SK-N-SH treated with all-trans-retinoic acid at 6 μM for 48 hours (cell line): ENCODE measurements around the gene MAB21L4.

ENCODE experiments used
- ATAC-seq: fragments of 200-7000 bp; cut with Tn5 transposase; 3 replicates; pipeline ENCODE4 v1.9.1; 2020; ENCODE audit warnings: mild to moderate bottlenecking, moderate library complexity
- ARNTL ChIP-seq: fragments of 450-650 bp; formaldehyde crosslinking; IDR thresholded peaks from 2 replicates; pipeline ENCODE4 v1.5.0; 2020; ENCODE audit warnings: low read depth, mild to moderate bottlenecking, moderate library complexity, borderline replicate concordance
- CSDC2 ChIP-seq: fragments of 250-450 bp; sonication (Bioruptor Pico); IDR thresholded peaks from 2 replicates; pipeline ENCODE4 v1.5.0; 2020; ENCODE audit warnings: mild to moderate bottlenecking, moderate library complexity
- ESRRG ChIP-seq: fragments of 250-450 bp; sonication (Bioruptor Pico); IDR thresholded peaks from 2 replicates; pipeline ENCODE4 v1.6.1; 2021; ENCODE audit warnings: mild to moderate bottlenecking
- GLIS3 ChIP-seq: fragments of 250-450 bp; sonication (Bioruptor Pico); IDR thresholded peaks from 2 replicates; pipeline ENCODE4 v1.5.0; 2020; ENCODE audit warnings: mild to moderate bottlenecking, moderate library complexity
- ISL1 ChIP-seq: fragments of 250-450 bp; sonication (Bioruptor Pico); IDR thresholded peaks from 2 replicates; pipeline ENCODE4 v2.1.2; 2022; ENCODE audit warnings: mild to moderate bottlenecking, moderate library complexity
- OSR1 ChIP-seq: fragments of 250-450 bp; sonication (Bioruptor Pico); IDR thresholded peaks from 2 replicates; pipeline ENCODE4 v1.8.0; 2022; ENCODE audit warnings: moderate library complexity, mild to moderate bottlenecking, inconsistent platforms
- PPARA ChIP-seq: fragments of 250-450 bp; sonication (Bioruptor Pico); IDR thresholded peaks from 2 replicates; pipeline ENCODE4 v1.5.0; 2020; ENCODE audit warnings: mild to moderate bottlenecking, borderline replicate concordance
- RARB ChIP-seq: fragments of 250-450 bp; sonication (Bioruptor Pico); IDR thresholded peaks from 2 replicates; pipeline ENCODE4 v1.8.0; 2021; ENCODE audit warnings: mild to moderate bottlenecking, moderate library complexity
- SNAI2 ChIP-seq: fragments of 250-450 bp; sonication (Bioruptor Pico); IDR thresholded peaks from 2 replicates; pipeline ENCODE4 v1.5.0; 2020; ENCODE audit warnings: mild to moderate bottlenecking, moderate library complexity
- TCF4 ChIP-seq: fragments of 250-450 bp; sonication (Bioruptor Pico); IDR thresholded peaks from 2 replicates; pipeline ENCODE4 v1.8.0; 2021; ENCODE audit warnings: mild to moderate bottlenecking, moderate library complexity, borderline replicate concordance
- TOX ChIP-seq: fragments of 250-450 bp; sonication (Bioruptor Pico); IDR thresholded peaks from 2 replicates; pipeline ENCODE4 v1.8.0; 2021; ENCODE audit warnings: mild to moderate bottlenecking, moderate library complexity, borderline replicate concordance
- ZC3H10 ChIP-seq: fragments of 250-450 bp; sonication (Bioruptor Pico); IDR thresholded peaks from 2 replicates; pipeline ENCODE4 v1.5.1; 2021; ENCODE audit warnings: mild to moderate bottlenecking, moderate library complexity
- ZFP3 ChIP-seq: fragments of 250-450 bp; sonication (Bioruptor Pico); IDR thresholded peaks from 2 replicates; pipeline ENCODE4 v1.5.0; 2020; ENCODE audit warnings: mild to moderate bottlenecking, moderate library complexity
- ZFP30 ChIP-seq: fragments of 450-650 bp; formaldehyde crosslinking; IDR thresholded peaks from 2 replicates; pipeline ENCODE4 v1.5.0; 2022; ENCODE audit warnings: mild to moderate bottlenecking, moderate library complexity
- ZNF565 ChIP-seq: fragments of 450-650 bp; formaldehyde crosslinking; conservative IDR thresholded peaks from 2 replicates; pipeline ENCODE4 v1.5.0; 2020; ENCODE audit warnings: low read depth, mild to moderate bottlenecking, moderate library complexity
- ZNF70 ChIP-seq: fragments of 450-650 bp; formaldehyde crosslinking; IDR thresholded peaks from 2 replicates; pipeline ENCODE4 v1.5.0; 2020; ENCODE audit warnings: mild to moderate bottlenecking, moderate library complexity
- ZNF8 ChIP-seq: fragments of 450-650 bp; formaldehyde crosslinking; IDR thresholded peaks from 2 replicates; pipeline ENCODE4 v1.5.0; 2020; ENCODE audit warnings: mild to moderate bottlenecking, moderate library complexity
- TF ChIP-seq, protein P1 (sequence below): fragments of 250-450 bp; sonication (Bioruptor Pico); IDR thresholded peaks from 2 replicates; pipeline ENCODE4 v1.8.0; 2020; ENCODE audit warnings: mild to moderate bottlenecking, moderate library complexity, borderline replicate concordance
- TF ChIP-seq, protein P2 (sequence below): fragments of 250-450 bp; sonication (Bioruptor Pico); IDR thresholded peaks from 2 replicates; pipeline ENCODE4 v1.5.0; 2020; ENCODE audit warnings: mild to moderate bottlenecking, moderate library complexity
- TF ChIP-seq, protein P3 (sequence below): fragments of 250-450 bp; sonication (Bioruptor Pico); IDR thresholded peaks from 2 replicates; pipeline ENCODE4 v1.5.1; 2020; ENCODE audit warnings: low read depth, mild to moderate bottlenecking, moderate library complexity
- TF ChIP-seq, protein P4 (sequence below): fragments of 250-450 bp; sonication (Bioruptor Pico); IDR thresholded peaks from 2 replicates; pipeline ENCODE4 v1.5.1; 2021; ENCODE audit warnings: mild to moderate bottlenecking, moderate library complexity

Gene MAB21L4

DNA sequence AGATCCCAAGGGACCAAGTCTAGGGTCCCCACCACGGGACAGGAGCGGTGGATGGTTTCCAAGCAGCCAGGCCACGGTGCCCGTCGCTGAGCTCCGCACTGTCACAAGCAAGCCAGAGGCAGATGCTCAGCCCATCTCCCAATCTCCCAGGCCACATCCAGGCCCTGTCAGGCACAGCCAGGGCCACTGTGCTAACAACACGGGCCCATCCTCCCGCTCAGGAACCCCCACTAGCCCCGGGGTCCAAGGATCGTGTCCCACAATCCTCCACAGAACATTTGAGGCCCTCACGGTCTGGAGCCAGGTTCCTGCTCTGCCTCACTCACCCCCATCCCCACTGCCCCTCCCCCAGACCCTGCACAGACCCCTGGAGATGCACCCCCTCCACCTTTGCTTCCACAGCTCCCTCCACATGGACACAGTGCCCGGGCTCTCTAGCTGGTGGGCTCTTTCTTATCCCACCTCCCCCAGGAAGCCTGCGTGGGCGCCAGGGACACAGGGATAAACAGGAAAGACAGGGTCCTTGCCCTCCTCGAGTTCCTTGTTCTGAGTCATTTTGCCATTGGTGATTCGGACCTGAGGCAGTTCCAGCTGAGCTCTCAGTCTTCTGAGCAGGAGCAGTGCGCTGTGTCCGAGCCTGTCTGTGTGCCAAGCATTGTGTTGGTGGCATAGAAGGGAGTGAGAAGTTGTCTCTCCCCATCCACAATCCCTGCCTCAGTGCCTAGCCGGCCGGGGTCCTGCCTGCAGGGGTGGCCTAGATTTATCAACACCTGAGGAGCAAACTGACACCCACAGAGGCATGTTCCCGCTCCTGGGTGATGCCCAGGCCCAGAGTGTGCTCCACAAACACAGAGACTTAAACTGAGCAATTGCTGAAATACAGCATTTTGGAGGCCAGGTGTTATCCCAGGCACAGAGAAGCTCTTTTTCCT, 17.2 kb upstream of the MAB21L4 start:
- TF ChIP-seq ISL1 (no peak), TCF4 (CRISPR knock-in tag) (no peak), TOX (CRISPR knock-in tag) (no peak), ZC3H10 (CRISPR knock-in tag) (no peak), ARNTL (CRISPR knock-in tag) (no peak), PPARA (CRISPR knock-in tag) (no peak), ZNF70 (no peak), ZFP3 (no peak), ZFP30 (no peak), RARB (CRISPR knock-in tag) (no peak), ZNF565 (CRISPR knock-in tag) (no peak), SNAI2 (CRISPR knock-in tag) (no peak), OSR1 (CRISPR knock-in tag) (no peak)
- TF ChIP-seq, protein P1, sequence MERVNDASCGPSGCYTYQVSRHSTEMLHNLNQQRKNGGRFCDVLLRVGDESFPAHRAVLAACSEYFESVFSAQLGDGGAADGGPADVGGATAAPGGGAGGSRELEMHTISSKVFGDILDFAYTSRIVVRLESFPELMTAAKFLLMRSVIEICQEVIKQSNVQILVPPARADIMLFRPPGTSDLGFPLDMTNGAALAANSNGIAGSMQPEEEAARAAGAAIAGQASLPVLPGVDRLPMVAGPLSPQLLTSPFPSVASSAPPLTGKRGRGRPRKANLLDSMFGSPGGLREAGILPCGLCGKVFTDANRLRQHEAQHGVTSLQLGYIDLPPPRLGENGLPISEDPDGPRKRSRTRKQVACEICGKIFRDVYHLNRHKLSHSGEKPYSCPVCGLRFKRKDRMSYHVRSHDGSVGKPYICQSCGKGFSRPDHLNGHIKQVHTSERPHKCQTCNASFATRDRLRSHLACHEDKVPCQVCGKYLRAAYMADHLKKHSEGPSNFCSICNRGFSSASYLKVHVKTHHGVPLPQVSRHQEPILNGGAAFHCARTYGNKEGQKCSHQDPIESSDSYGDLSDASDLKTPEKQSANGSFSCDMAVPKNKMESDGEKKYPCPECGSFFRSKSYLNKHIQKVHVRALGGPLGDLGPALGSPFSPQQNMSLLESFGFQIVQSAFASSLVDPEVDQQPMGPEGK (CRISPR knock-in tag) = no peak
- no peak for ATAC-seq

DNA sequence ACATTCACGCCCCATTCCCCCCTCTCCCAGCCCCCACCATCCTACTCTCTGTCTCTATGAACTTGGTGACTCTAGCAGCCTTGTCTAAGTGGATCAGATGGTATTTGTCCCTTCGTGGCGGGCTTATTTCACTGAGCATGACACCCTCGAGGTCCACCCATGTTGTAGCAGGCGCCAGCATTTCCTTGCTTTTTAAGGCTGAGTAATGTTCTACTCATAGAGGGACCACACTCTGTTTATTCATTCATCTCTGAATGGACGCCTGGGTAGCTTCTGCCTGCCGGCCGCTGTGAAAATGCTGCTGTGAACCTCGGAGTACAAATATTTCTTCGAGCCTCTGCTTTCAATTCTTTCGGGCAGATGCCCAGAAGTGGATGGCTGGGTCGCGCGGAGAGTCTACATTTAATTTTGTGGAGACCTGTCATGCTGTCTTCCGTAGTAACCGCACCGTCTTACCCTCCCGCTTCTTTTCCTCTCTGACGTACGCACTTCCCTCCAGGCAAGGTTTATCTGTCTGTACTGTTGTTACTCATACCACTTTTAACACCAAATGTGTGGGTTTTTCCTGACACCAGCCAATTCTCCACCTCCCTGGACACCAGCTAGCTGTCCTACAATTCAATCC, 15.8 kb upstream of the MAB21L4 start:
- ATAC-seq = no peak
- TF ChIP-seq SNAI2 (CRISPR knock-in tag) = no peak
- no peak for TF ChIP-seq CSDC2 (CRISPR knock-in tag)
- no peak for TF ChIP-seq TCF4 (CRISPR knock-in tag)
- no peak for TF ChIP-seq ESRRG (CRISPR knock-in tag)
- TF ChIP-seq, protein P2, sequence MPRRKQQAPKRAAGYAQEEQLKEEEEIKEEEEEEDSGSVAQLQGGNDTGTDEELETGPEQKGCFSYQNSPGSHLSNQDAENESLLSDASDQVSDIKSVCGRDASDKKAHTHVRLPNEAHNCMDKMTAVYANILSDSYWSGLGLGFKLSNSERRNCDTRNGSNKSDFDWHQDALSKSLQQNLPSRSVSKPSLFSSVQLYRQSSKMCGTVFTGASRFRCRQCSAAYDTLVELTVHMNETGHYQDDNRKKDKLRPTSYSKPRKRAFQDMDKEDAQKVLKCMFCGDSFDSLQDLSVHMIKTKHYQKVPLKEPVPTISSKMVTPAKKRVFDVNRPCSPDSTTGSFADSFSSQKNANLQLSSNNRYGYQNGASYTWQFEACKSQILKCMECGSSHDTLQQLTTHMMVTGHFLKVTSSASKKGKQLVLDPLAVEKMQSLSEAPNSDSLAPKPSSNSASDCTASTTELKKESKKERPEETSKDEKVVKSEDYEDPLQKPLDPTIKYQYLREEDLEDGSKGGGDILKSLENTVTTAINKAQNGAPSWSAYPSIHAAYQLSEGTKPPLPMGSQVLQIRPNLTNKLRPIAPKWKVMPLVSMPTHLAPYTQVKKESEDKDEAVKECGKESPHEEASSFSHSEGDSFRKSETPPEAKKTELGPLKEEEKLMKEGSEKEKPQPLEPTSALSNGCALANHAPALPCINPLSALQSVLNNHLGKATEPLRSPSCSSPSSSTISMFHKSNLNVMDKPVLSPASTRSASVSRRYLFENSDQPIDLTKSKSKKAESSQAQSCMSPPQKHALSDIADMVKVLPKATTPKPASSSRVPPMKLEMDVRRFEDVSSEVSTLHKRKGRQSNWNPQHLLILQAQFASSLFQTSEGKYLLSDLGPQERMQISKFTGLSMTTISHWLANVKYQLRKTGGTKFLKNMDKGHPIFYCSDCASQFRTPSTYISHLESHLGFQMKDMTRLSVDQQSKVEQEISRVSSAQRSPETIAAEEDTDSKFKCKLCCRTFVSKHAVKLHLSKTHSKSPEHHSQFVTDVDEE (CRISPR knock-in tag) = no peak
- TF ChIP-seq ZFP30 = no peak
- TF ChIP-seq GLIS3 (CRISPR knock-in tag) = no peak
- no peak for TF ChIP-seq ZNF565 (CRISPR knock-in tag)
- TF ChIP-seq, protein P3, sequence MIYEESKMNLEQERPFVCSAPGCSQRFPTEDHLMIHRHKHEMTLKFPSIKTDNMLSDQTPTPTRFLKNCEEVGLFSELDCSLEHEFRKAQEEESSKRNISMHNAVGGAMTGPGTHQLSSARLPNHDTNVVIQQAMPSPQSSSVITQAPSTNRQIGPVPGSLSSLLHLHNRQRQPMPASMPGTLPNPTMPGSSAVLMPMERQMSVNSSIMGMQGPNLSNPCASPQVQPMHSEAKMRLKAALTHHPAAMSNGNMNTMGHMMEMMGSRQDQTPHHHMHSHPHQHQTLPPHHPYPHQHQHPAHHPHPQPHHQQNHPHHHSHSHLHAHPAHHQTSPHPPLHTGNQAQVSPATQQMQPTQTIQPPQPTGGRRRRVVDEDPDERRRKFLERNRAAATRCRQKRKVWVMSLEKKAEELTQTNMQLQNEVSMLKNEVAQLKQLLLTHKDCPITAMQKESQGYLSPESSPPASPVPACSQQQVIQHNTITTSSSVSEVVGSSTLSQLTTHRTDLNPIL (CRISPR knock-in tag) = no peak
- TF ChIP-seq, protein P4, sequence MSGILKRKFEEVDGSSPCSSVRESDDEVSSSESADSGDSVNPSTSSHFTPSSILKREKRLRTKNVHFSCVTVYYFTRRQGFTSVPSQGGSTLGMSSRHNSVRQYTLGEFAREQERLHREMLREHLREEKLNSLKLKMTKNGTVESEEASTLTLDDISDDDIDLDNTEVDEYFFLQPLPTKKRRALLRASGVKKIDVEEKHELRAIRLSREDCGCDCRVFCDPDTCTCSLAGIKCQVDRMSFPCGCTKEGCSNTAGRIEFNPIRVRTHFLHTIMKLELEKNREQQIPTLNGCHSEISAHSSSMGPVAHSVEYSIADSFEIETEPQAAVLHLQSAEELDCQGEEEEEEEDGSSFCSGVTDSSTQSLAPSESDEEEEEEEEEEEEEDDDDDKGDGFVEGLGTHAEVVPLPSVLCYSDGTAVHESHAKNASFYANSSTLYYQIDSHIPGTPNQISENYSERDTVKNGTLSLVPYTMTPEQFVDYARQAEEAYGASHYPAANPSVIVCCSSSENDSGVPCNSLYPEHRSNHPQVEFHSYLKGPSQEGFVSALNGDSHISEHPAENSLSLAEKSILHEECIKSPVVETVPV (CRISPR knock-in tag) = no peak
- TF ChIP-seq ZFP3 = no peak
- TF ChIP-seq ZC3H10 (CRISPR knock-in tag) = no peak
- no peak for TF ChIP-seq TOX (CRISPR knock-in tag)
- TF ChIP-seq RARB (CRISPR knock-in tag) = no peak
- TF ChIP-seq ZNF8 = no peak
- TF ChIP-seq ARNTL (CRISPR knock-in tag) = no peak
